H1 (cell line): ENCODE results near the gene KLHL3. TPM values are rescaled to one million over a fixed set of nuclear protein-coding genes. Genes with fewer than 3 reads are reported as not detected.

Experiments used
- BACH1 ChIP-seq: IDR thresholded peaks from 2 replicates; pipeline ENCODE4 v1.6.1; 2012; ENCODE audit warnings: low read length, improper control_type of control experiment
- BRCA1 ChIP-seq: IDR thresholded peaks from 2 replicates; pipeline ENCODE4 v1.6.1; 2012; ENCODE audit warnings: low read depth, low read length, improper control_type of control experiment
- CHD2 ChIP-seq: IDR thresholded peaks from 2 replicates; pipeline ENCODE4 v1.6.1; 2012; ENCODE audit warnings: low read length, improper control_type of control experiment
- HDAC6 ChIP-seq: IDR thresholded peaks from one replicate; pipeline ENCODE4 v1.7.1; 2012; ENCODE audit warnings: low read depth, mild to moderate bottlenecking, inconsistent platforms, low read length, moderate library complexity
- polyA plus RNA-seq, 7 experiments: library from polyadenylated mRNA; depleted of rRNA in 3 of 7; stranded (reverse) in 5 of 7; unstranded in 2 of 7; fragments of >200 nt in 5 of 7; fragments of 200-250 nt in 2 of 7; gene quantifications; 1 replicate in 5 of 7; 2 replicates in 1 of 7; 4 replicates in 1 of 7; pipeline versions ENCODE4 v1.2.1 to v1.2.3, GENCODE V29; 2011 to 2013; ENCODE audit warnings: missing spikeins in 2 of 7, mixed read lengths in 2 of 7
- total RNA-seq: library from RNA; stranded (reverse); fragmentation: NEBNext Ultra II Directional; extraction: Animal tissue kit (Norgen Biotek cat#: 25700); gene quantifications from 2 replicates; pipeline ENCODE4 v1.2.1, GENCODE V29; 2021

KLHL3 gene
- total and polyA plus RNA-seq, 2 of the 8 experiments (the other 6 are each of a cell fraction or from before 2014, with no cell fraction given) = 7.4 to 13.7 TPM

- TF ChIP-seq HDAC6 = no peak
- no peak for TF ChIP-seq BRCA1
- no peak for TF ChIP-seq BACH1
- TF ChIP-seq CHD2 = no peak
Measured at GRCh38 chr5:137679195-137679594, 56.7 kb downstream of the KLHL3 start (continued).
